Fibroblast of skin of right biceps (primary cell): Measurements from ENCODE around the gene IL1R2.

ENCODE experiments used
- DNase-seq: peaks from one replicate; pipeline ENCODE4 v3.0.0-alpha.2; 2013

Gene IL1R2

GRCh38 chr2:102044967-102045489 lies 53.3 kb downstream of the IL1R2 start:
- no peak for DNase-seq

GRCh38 chr2:102045697-102046096 lies 53.9 kb downstream of the IL1R2 start:
- DNase-seq, result no peak

- DNase-seq, result no peak
These were observed 54.6 kb downstream of the IL1R2 start for GRCh38 chr2:102046135-102046986.

GRCh38 chr2:102048465-102048864 lies 56.7 kb downstream of the IL1R2 start:
- DNase-seq, result peak; percentile 63

GRCh38 chr2:102049756-102050443 lies 58.1 kb downstream of the IL1R2 start:
- no peak for DNase-seq

GRCh38 chr2:102050854-102051391 lies 59.2 kb downstream of the IL1R2 start:
- peak; percentile 90 for DNase-seq

- DNase-seq, result peak; percentile 90
These were observed 60.0 kb downstream of the IL1R2 start for GRCh38 chr2:102051692-102052277.

- no peak for DNase-seq
These were observed 60.6 kb downstream of the IL1R2 start for GRCh38 chr2:102052365-102052764.

GRCh38 chr2:102053096-102053495 lies 61.3 kb downstream of the IL1R2 start:
- DNase-seq, result no peak

- peak; percentile 28 for DNase-seq
These were observed 63.7 kb downstream of the IL1R2 start for GRCh38 chr2:102055346-102055990.

- DNase-seq, result no peak
These were observed 64.4 kb downstream of the IL1R2 start for GRCh38 chr2:102056079-102056581.

GRCh38 chr2:102057502-102058292 lies 65.9 kb downstream of the IL1R2 start:
- DNase-seq, result peak; percentile 77

GRCh38 chr2:102058293-102058833 lies 66.6 kb downstream of the IL1R2 start:
- DNase-seq, result no peak

- DNase-seq, result no peak
These were observed 67.4 kb downstream of the IL1R2 start for GRCh38 chr2:102059151-102059550.

GRCh38 chr2:102060047-102060446 lies 68.3 kb downstream of the IL1R2 start:
- DNase-seq, result no peak

GRCh38 chr2:102060792-102061191 lies 69.0 kb downstream of the IL1R2 start:
- no peak for DNase-seq

GRCh38 chr2:102061286-102061699 lies 69.5 kb downstream of the IL1R2 start:
- DNase-seq, result no peak

- peak; percentile 95 for DNase-seq
These were observed 70.4 kb downstream of the IL1R2 start for GRCh38 chr2:102061962-102062795.

- no peak for DNase-seq
These were observed 71.0 kb downstream of the IL1R2 start for GRCh38 chr2:102062802-102063201.

GRCh38 chr2:102063487-102063911 lies 71.7 kb downstream of the IL1R2 start:
- DNase-seq, result peak; percentile 70
